Gastroesophageal sphincter (tissue), 3 donors: Measurements from ENCODE around the gene KCNMA1.

ENCODE experiments used
- CTCF ChIP-seq, 4 experiments: fragments of 200-600 bp in 2 of 4; fragments of 450-650 bp in 2 of 4; sonication (generic) in 1 of 4; IDR thresholded peaks; one replicate each; pipeline ENCODE4 v1.5.1; 2017 to 2019; ENCODE audit warnings: antibody characterized with exemption in 4 of 4, mild to moderate bottlenecking in 2 of 4, moderate library complexity in 2 of 4
- EP300 ChIP-seq: sonication (generic); formaldehyde crosslinking; IDR thresholded peaks from one replicate; pipeline ENCODE4 v1.6.1; 2017; ENCODE audit warnings: antibody characterized with exemption, mild to moderate bottlenecking
- POLR2A ChIP-seq, 2 donors: fragments of 450-650 bp; IDR thresholded peaks; one replicate each; pipeline ENCODE4 v1.6.1; 2017; ENCODE audit warnings: antibody characterized with exemption in 2 of 2, mild to moderate bottlenecking in 2 of 2, moderate library complexity in 1 of 2
- POLR2AphosphoS5 ChIP-seq: sonication (generic); formaldehyde crosslinking; IDR thresholded peaks from one replicate; pipeline ENCODE4 v1.6.1; 2017; ENCODE audit warnings: antibody characterized with exemption

GRCh38 chr10:77461636-77462296, 175.8 kb downstream of the KCNMA1 start:
- no peak for TF ChIP-seq CTCF (IDR thresholded peaks at IDR 0.05)
- TF ChIP-seq POLR2A (IDR thresholded peaks at IDR 0.05), result no peak
- no peak for TF ChIP-seq POLR2AphosphoS5
- TF ChIP-seq EP300, result no peak
